Transverse colon (tissue), 4 donors: ENCODE measurements around the gene DDI1. TPM values are rescaled to one million over a fixed set of nuclear protein-coding genes. Genes with fewer than 3 reads are reported as not detected.

ENCODE experiments used
- DNase-seq: peaks from one replicate; pipeline ENCODE4 v3.0.0-alpha.2; 2019
- H3K27ac ChIP-seq, 4 donors: fragments of 200-600 bp; sonication (generic); 2 replicates each; pipeline ENCODE4 v1.5.1; 2016 to 2018; ENCODE audit warnings: inconsistent platforms in 4 of 4
- H3K27me3 ChIP-seq: fragments of 200-600 bp; sonication (generic); 2 replicates; pipeline ENCODE4 v1.5.1; 2017; ENCODE audit warnings: inconsistent platforms
- H3K36me3 ChIP-seq, 4 donors: fragments of 200-600 bp; sonication (generic); 2 replicates each; pipeline ENCODE4 v1.5.1; 2017 to 2019; ENCODE audit warnings: inconsistent platforms in 4 of 4
- H3K4me1 ChIP-seq, 4 donors: fragments of 200-600 bp; sonication (generic); 2 replicates each; pipeline ENCODE4 v1.5.1; 2017 to 2020; ENCODE audit warnings: inconsistent platforms in 4 of 4
- H3K4me3 ChIP-seq, 4 donors: fragments of 200-600 bp; sonication (generic); 1 replicate in 1 of 4; 2 replicates in 3 of 4; pipeline versions ENCODE4 v1.5.1 to v1.6.1; 2017 to 2019; ENCODE audit warnings: inconsistent platforms in 4 of 4
- H3K9me3 ChIP-seq, 2 donors: fragments of 200-600 bp; sonication (generic); 2 replicates each; pipeline ENCODE4 v1.5.1; 2017 to 2019; ENCODE audit warnings: inconsistent platforms in 2 of 2
- EP300 ChIP-seq: sonication (generic); formaldehyde crosslinking; IDR thresholded peaks from one replicate; pipeline ENCODE4 v1.6.1; 2017; ENCODE audit warnings: antibody characterized with exemption, low read depth
- POLR2A ChIP-seq: fragments of 450-650 bp; IDR thresholded peaks from one replicate; pipeline ENCODE4 v1.6.1; 2016; ENCODE audit warnings: antibody characterized with exemption, mild to moderate bottlenecking, moderate library complexity
- POLR2AphosphoS5 ChIP-seq, 3 donors: sonication (generic); formaldehyde crosslinking; IDR thresholded peaks; one replicate each; pipeline ENCODE4 v1.6.1; 2016; ENCODE audit warnings: antibody characterized with exemption in 3 of 3
- WGBS, 2 donors: methylation state at CpG; one replicate each; pipeline ENCODE4 v1.1.5; 2018; ENCODE audit warnings: low coverage in 1 of 2; 5-methylcytosine and 5-hydroxymethylcytosine counted together
- in situ Hi-C, 4 donors: fragments of 200-750 bp; cut with MboI; loops; one replicate each; pipeline versions ENCODE4 v1.15.0 to v1.15.1; 2017; ENCODE audit warnings: low sequenced_read_pairs in 3 of 4, low pct_ligation_motif_present in 1 of 4, low pct_unique_long_range_greater_than_20kb in 1 of 4
- intact Hi-C: fragments of 100-400 bp; cut with DNase I; formaldehyde crosslinking; loops from one replicate; pipeline ENCODE4 v1.15.1; 2023; ENCODE audit warnings: low total_unique reads
- total RNA-seq, 4 donors: library from RNA; depleted of rRNA; stranded (reverse); fragments of >200 nt; gene quantifications; one replicate each; pipeline ENCODE4 v1.1.0, GENCODE V29; 2016
- TF ChIP-seq, protein P1 (sequence below), 5 experiments: fragments of 200-600 bp in 3 of 5; fragments of 450-650 bp in 2 of 5; sonication (generic) in 3 of 5; IDR thresholded peaks; 1 replicate in 2 of 5; 2 replicates in 3 of 5; pipeline ENCODE4 v1.5.1; 2016 to 2017; ENCODE audit warnings: antibody characterized with exemption in 5 of 5, inconsistent platforms in 3 of 5, mild to moderate bottlenecking in 2 of 5, moderate library complexity in 1 of 5

DDI1 gene
- not detected for total RNA-seq

DNA sequence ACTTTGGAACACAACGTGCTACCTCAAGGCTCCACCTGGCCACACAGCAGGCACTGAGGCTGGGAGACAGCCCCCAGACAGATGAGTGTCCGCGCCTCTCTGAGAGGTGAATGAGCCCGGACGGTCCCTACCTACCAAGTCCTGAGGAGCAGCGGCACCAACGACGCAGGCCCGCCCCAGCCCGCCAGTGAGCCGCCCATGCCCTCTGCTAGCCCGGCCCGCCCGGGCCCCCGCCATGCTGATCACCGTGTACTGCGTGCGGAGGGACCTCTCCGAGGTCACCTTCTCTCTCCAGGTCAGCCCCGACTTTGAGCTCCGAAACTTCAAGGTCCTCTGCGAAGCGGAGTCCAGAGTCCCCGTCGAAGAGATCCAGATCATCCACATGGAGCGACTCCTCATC lies at the start of gene DDI1:
DDI1 (plus strand) TSS at position 53 of the 400 bp plus-strand sequence; CDS start at position 236, 183 bp downstream.
- TF ChIP-seq POLR2AphosphoS5 (IDR thresholded peaks at IDR 0.05): no peak
- no peak for TF ChIP-seq EP300
- TF ChIP-seq POLR2A: no peak
- TF ChIP-seq, protein P1, sequence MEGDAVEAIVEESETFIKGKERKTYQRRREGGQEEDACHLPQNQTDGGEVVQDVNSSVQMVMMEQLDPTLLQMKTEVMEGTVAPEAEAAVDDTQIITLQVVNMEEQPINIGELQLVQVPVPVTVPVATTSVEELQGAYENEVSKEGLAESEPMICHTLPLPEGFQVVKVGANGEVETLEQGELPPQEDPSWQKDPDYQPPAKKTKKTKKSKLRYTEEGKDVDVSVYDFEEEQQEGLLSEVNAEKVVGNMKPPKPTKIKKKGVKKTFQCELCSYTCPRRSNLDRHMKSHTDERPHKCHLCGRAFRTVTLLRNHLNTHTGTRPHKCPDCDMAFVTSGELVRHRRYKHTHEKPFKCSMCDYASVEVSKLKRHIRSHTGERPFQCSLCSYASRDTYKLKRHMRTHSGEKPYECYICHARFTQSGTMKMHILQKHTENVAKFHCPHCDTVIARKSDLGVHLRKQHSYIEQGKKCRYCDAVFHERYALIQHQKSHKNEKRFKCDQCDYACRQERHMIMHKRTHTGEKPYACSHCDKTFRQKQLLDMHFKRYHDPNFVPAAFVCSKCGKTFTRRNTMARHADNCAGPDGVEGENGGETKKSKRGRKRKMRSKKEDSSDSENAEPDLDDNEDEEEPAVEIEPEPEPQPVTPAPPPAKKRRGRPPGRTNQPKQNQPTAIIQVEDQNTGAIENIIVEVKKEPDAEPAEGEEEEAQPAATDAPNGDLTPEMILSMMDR (IDR thresholded peaks at IDR 0.05): no peak
- 96% methylated on average over 21 of the region's 26 CpGs; no CpG with 5 or more reads in 1 of the 2 donors for WGBS, 2 donors
- Histone ChIP-seq H3K4me3 (no peak within 1 kb of the TSS), H3K27me3 (no peaks in the 10 kb centered on the region), H3K27ac (no peak within 1 kb of the TSS), H3K4me1 (no peaks in the 10 kb centered on the region), H3K36me3 (no peaks in the 10 kb centered on the region), H3K9me3 (no peaks in the 10 kb centered on the region)
- no peak for DNase-seq
- intact Hi-C loops (no loop called here), in situ Hi-C loops (no loop called here)

DNA sequence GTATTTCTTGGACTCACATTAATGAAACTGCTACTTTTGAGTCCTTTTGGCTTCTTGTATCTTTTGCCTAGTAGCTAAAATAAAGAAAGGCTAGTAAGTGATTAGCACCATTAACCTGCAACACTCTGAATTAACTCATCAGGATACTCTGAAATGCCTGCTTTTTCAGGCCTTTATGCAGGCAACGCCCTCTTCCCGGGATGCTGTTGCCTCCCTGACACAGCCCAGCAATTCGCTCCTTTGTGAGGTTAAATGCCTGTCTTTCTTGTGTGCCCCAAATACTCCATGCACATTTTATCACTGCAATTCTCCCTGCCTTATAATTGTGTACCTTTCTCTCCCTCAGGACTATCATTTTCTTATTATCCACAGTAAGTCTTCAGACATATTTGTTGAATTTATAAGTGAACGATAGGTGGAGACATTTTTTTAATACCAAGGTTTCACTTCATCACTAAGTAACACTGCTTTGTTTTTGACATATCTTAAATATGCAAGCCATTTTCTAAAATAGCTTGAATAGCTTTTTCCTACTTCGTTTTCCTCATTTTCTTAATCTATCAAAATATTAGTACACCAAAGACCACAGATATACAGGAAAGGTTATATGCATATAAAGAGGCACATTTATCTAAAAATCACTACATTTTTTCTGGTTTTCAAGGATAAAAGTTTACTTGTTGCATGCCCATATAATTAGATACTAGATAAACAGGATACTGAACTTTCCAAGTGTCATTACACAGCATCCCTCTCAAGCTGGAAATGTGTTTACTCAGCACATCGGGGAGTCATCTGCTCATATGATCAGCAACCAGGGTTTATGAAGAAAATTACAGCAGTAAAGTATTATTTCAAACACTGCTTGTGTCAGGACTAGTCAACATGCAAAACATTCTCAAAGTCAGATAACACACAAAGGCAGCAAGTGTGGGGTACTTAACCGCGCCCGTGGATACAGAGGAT lies 48.5 kb upstream of the DDI1 start:
- no peaks in the 10 kb centered on the region for H3K9me3 ChIP-seq
- intact Hi-C loops: no loop called here
- WGBS, 2 donors: 74 to 77% methylated on average over 4 to 9 of the region's 9 CpGs
- no peak overlapping the region for H3K27ac ChIP-seq
- no peak for TF ChIP-seq EP300
- no peak for TF ChIP-seq POLR2AphosphoS5 (IDR thresholded peaks at IDR 0.05)
- TF ChIP-seq, protein P1 (IDR thresholded peaks at IDR 0.05): no peak
- no peak for TF ChIP-seq POLR2A
- in situ Hi-C loops: no loop called here
- DNase-seq: no peak
- H3K4me1 ChIP-seq: no peaks in the 10 kb centered on the region
- H3K27me3 ChIP-seq: no peaks in the 10 kb centered on the region
- no peaks in the 10 kb centered on the region for H3K36me3 ChIP-seq
- no peak overlapping the region for H3K4me3 ChIP-seq

DNA sequence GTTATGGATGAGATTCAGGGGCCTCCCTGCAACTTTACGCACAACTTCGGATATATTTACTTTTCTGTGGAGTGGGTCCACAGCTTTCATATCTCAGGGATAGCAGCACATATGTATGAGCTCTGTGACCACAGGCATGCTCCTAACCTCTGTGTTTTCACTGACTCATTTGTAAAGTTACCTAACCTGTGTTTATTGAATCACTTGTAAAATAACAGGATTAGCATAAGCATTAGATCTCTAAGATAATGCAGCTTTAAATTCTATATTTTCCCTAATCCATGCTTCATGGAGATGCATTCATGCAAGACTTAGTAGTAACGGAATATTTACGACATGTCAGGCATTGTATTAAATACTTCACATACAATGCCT lies 47.9 kb upstream of the DDI1 start:
- WGBS, 2 donors: 74 to 78% methylated on average over 4 of the region's 4 CpGs
- DNase-seq: no peak
- intact Hi-C loops: no loop called here
- Histone ChIP-seq H3K27me3 (no peaks in the 10 kb centered on the region), H3K36me3 (no peaks in the 10 kb centered on the region), H3K4me3 (no peak overlapping the region), H3K4me1 (no peaks in the 10 kb centered on the region), H3K27ac (no peak overlapping the region), H3K9me3 (no peaks in the 10 kb centered on the region)
- TF ChIP-seq, protein P1 (IDR thresholded peaks at IDR 0.05): no peak
- no peak for TF ChIP-seq POLR2A
- no peak for TF ChIP-seq EP300
- TF ChIP-seq POLR2AphosphoS5 (IDR thresholded peaks at IDR 0.05): no peak
- in situ Hi-C loops: no loop called here

DNA sequence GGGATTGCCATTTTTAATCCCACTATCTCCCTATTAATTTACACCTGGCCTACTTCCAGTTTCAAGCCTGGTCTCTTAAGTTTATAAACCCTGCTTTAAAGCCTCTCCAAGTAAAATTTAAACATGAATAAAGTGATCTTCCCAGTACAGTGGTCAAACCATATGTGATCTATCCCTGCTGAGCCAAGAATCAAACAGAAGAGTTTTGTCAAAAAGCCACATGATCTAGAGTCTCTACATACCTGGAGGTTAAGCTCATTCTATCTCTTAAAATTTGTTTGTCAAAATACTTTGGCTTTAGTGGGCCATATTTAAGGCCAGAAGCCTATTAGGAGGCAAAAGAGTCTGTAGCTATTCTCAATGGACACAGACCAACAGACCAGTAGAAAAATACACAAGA lies 42.9 kb upstream of the DDI1 start:
- Histone ChIP-seq H3K4me1 (no peaks in the 10 kb centered on the region), H3K4me3 (no peak overlapping the region), H3K27me3 (no peaks in the 10 kb centered on the region), H3K36me3 (no peaks in the 10 kb centered on the region), H3K9me3 (no peaks in the 10 kb centered on the region), H3K27ac (no peak overlapping the region)
- intact Hi-C loops: no loop called here
- TF ChIP-seq EP300 (no peak), POLR2AphosphoS5 (IDR thresholded peaks at IDR 0.05) (no peak)
- TF ChIP-seq, protein P1 (IDR thresholded peaks at IDR 0.05): no peak
- in situ Hi-C loops: no loop called here
- DNase-seq: no peak
